Neutrophil (primary cell): Measurements from ENCODE around the gene IRF2BPL.

Experiments
- H3K27ac ChIP-seq: fragments of 200-600 bp; sonication (generic); 2 replicates; pipeline ENCODE4 v1.5.1; 2016; ENCODE audit warnings: mild to moderate bottlenecking, moderate library complexity
- H3K27me3 ChIP-seq: fragments of 200-600 bp; sonication (generic); 2 replicates; pipeline ENCODE4 v1.6.0; 2016; ENCODE audit warnings: mild to moderate bottlenecking
- H3K36me3 ChIP-seq: fragments of 200-600 bp; sonication (generic); 2 replicates; pipeline ENCODE4 v1.5.1; 2017
- H3K4me1 ChIP-seq, 2 experiments: fragments of 200-600 bp in 1 of 2; sonication (generic) in 1 of 2; 1 replicate in 1 of 2; 2 replicates in 1 of 2; pipeline versions ENCODE4 v1.5.1 to v1.6.1; 2013 to 2016; ENCODE audit warnings: low read depth in 1 of 2, low read length in 1 of 2, mild to moderate bottlenecking in 1 of 2, moderate library complexity in 1 of 2; ENCODE audit not compliant: control insufficient read depth in 1 of 2, insufficient read depth in 1 of 2
- H3K4me3 ChIP-seq, 2 experiments: fragments of 200-600 bp in 1 of 2; sonication (generic) in 1 of 2; 1 replicate in 1 of 2; 2 replicates in 1 of 2; pipeline ENCODE4 v1.5.1; 2013 to 2016; ENCODE audit warnings: low read depth in 1 of 2, low read length in 1 of 2, mild to moderate bottlenecking in 1 of 2, moderate library complexity in 1 of 2
- H3K9me3 ChIP-seq: fragments of 200-600 bp; sonication (generic); 2 replicates; pipeline ENCODE4 v1.5.1; 2016
- TF ChIP-seq, protein P1 (sequence below): fragments of 200-600 bp; sonication (generic); IDR thresholded peaks from 2 replicates; pipeline ENCODE4 v1.5.1; 2016; ENCODE audit warnings: antibody characterized with exemption

The IRF2BPL gene

DNA sequence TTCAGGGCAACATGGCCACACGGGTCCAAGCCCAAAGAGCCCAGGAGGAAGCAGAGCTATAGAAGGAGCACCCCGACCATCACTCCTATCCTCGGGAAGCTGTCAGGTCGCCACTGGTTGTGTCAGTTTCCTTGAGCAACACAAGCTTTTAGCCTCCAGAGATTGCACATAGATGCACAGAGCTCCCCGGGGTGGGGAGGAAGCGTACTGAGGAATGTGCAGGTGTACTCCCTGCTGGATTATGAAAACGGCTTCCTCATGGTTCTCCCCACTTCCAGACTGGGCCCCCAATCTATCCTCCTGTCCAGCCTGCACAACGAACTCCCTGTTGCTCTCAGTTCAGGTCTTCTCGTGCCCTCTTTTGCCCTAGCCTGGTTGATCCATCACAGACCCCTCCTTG, 30.3 kb upstream of the IRF2BPL start:
- TF ChIP-seq, protein P1, sequence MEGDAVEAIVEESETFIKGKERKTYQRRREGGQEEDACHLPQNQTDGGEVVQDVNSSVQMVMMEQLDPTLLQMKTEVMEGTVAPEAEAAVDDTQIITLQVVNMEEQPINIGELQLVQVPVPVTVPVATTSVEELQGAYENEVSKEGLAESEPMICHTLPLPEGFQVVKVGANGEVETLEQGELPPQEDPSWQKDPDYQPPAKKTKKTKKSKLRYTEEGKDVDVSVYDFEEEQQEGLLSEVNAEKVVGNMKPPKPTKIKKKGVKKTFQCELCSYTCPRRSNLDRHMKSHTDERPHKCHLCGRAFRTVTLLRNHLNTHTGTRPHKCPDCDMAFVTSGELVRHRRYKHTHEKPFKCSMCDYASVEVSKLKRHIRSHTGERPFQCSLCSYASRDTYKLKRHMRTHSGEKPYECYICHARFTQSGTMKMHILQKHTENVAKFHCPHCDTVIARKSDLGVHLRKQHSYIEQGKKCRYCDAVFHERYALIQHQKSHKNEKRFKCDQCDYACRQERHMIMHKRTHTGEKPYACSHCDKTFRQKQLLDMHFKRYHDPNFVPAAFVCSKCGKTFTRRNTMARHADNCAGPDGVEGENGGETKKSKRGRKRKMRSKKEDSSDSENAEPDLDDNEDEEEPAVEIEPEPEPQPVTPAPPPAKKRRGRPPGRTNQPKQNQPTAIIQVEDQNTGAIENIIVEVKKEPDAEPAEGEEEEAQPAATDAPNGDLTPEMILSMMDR = no peak
- no peaks in the 10 kb centered on the region for H3K9me3 ChIP-seq
- H3K27me3 ChIP-seq = no peaks in the 10 kb centered on the region
- H3K4me1 ChIP-seq = peaks cover 13 to 14% of the 10 kb centered on the region in 2 experiments
- H3K4me3 ChIP-seq = no peak overlapping the region
- no peak overlapping the region for H3K27ac ChIP-seq
- H3K36me3 ChIP-seq = no peaks in the 10 kb centered on the region

GRCh38 chr14:77058117-77058516, 29.6 kb upstream of the IRF2BPL start:
- no peak overlapping the region for H3K27ac ChIP-seq
- no peaks in the 10 kb centered on the region for H3K36me3 ChIP-seq
- H3K4me1 ChIP-seq = peaks cover 13 to 18% of the 10 kb centered on the region in 2 experiments
- no peaks in the 10 kb centered on the region for H3K9me3 ChIP-seq
- no peaks in the 10 kb centered on the region for H3K27me3 ChIP-seq
- TF ChIP-seq, protein P1 = no peak
- H3K4me3 ChIP-seq = no peak overlapping the region

GRCh38 chr14:77055981-77056380, 27.5 kb upstream of the IRF2BPL start:
- no peaks in the 10 kb centered on the region for H3K27me3 ChIP-seq
- TF ChIP-seq, protein P1 = no peak
- no peak overlapping the region for H3K4me3 ChIP-seq
- peaks cover 13 to 19% of the 10 kb centered on the region in 2 experiments for H3K4me1 ChIP-seq
- H3K36me3 ChIP-seq = no peaks in the 10 kb centered on the region
- no peaks in the 10 kb centered on the region for H3K9me3 ChIP-seq
- no peak overlapping the region for H3K27ac ChIP-seq

DNA sequence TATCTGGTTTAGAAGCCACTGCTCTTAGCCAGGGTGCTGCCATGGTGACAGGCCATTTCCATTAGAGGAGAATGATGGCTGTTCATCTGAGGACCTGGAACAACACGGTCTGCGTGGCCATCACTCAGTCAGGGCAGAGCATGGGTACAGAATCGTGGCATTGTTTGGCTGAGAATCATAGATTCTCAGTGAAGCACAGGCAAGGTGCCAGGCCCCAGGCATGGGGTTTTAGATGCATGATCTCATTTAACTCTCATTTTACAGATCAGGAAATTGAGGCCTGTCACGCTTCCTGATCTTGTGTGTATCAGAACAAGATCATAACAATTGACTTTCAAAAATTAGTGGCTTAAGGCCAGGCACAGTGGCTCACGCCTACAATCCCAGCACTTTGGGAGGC, 26.8 kb upstream of the IRF2BPL start:
- Histone ChIP-seq H3K4me1 (peaks cover 13 to 19% of the 10 kb centered on the region in 2 experiments), H3K27ac (no peak overlapping the region), H3K27me3 (no peaks in the 10 kb centered on the region), H3K4me3 (no peak overlapping the region), H3K36me3 (no peaks in the 10 kb centered on the region), H3K9me3 (no peaks in the 10 kb centered on the region)
- TF ChIP-seq, protein P1 = no peak

GRCh38 chr14:77053046-77053841, 24.7 kb upstream of the IRF2BPL start:
- Histone ChIP-seq H3K36me3 (no peaks in the 10 kb centered on the region), H3K4me3 (no peak overlapping the region), H3K27me3 (no peaks in the 10 kb centered on the region), H3K4me1 (peaks cover 4 to 6% of the 10 kb centered on the region in 2 experiments), H3K9me3 (no peaks in the 10 kb centered on the region), H3K27ac (no peak overlapping the region)
- TF ChIP-seq, protein P1 = peak; percentile 88
